ENCODE data around the gene SLC9C2.
"Not testable (repeated sequence)": the region's sequence is repeated elsewhere in the genome, so short reads cannot be mapped to it uniquely, and the experiment has no call there.

Gene SLC9C2

DNA sequence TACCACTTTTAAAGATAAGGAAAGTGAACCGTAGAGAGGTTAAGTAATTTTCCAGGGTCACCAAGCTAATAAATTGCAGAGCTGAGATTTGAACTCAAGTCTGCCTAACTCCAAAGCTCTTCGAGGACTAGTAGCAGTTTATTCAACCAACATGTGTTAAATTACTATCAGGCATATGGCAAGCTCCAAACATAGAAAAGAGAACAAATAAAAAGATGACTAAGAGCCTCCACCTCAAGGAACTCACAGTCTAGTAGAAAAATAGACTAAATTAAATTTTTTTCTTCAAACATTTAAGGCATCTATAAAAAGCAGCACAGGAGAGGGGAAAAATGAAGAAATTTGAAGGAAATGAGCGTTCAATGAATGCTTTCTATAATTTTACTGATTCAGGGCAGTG lies 22.2 kb downstream of the SLC9C2 start:
- TF ChIP-seq, protein P1, sequence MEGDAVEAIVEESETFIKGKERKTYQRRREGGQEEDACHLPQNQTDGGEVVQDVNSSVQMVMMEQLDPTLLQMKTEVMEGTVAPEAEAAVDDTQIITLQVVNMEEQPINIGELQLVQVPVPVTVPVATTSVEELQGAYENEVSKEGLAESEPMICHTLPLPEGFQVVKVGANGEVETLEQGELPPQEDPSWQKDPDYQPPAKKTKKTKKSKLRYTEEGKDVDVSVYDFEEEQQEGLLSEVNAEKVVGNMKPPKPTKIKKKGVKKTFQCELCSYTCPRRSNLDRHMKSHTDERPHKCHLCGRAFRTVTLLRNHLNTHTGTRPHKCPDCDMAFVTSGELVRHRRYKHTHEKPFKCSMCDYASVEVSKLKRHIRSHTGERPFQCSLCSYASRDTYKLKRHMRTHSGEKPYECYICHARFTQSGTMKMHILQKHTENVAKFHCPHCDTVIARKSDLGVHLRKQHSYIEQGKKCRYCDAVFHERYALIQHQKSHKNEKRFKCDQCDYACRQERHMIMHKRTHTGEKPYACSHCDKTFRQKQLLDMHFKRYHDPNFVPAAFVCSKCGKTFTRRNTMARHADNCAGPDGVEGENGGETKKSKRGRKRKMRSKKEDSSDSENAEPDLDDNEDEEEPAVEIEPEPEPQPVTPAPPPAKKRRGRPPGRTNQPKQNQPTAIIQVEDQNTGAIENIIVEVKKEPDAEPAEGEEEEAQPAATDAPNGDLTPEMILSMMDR (IDR thresholded peaks at IDR 0.05; ENCODE audit: insufficient read depth, low read length, missing control alignments), result no peak
- POLR2A ChIA-PET, result no interaction called here
- no peak overlapping the region for H3K4me3 ChIP-seq (ENCODE audit: low read depth, low read length)
- DNase-seq (ENCODE audit: low read depth, low spot score), result no peak
- CTCF ChIA-PET, result no interaction called here

- ChIA-PET POLR2A (no interaction called here), CTCF (interaction anchor here (1.1 kb wide), 1 partner anchor 682 kb away, joined by 3 read pairs; no protein-coding TSS in a partner anchor)
- TF ChIP-seq, protein P1 (IDR thresholded peaks at IDR 0.05; ENCODE audit: insufficient read depth, low read length, missing control alignments), result no peak
- no peak overlapping the region for H3K4me3 ChIP-seq (ENCODE audit: low read depth, low read length)
- no peak for DNase-seq (ENCODE audit: low read depth, low spot score)
Measured at GRCh38 chr1:173580071-173580470, 22.8 kb downstream of the SLC9C2 start.

DNA sequence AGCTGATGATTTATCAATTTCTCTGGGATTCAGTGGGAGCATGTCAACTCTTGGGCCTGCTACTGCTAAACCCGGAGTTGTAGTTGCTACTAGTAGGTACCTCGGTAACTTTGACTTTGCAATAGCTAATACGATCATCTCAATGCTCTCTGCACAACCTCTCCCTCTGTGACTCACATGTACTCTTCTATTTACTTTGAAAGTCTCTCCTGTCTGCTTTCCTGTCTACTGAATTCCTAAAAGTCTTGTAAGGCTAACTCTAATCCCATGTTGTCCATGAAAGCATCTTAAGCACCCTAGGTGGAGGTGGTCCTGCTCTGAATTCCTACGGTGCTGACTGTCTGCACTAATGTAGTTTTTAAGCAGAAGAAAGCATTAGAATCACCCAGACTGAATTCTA lies 29.3 kb downstream of the SLC9C2 start:
- no peak for DNase-seq (ENCODE audit: low read depth, low spot score)
- ChIA-PET POLR2A (no interaction called here), CTCF (no interaction called here)
- no peak overlapping the region for H3K4me3 ChIP-seq (ENCODE audit: low read depth, low read length)
- TF ChIP-seq, protein P1 (IDR thresholded peaks at IDR 0.05; ENCODE audit: insufficient read depth, low read length, missing control alignments), result no peak

GRCh38 chr1:173572201-173572873 lies 30.5 kb downstream of the SLC9C2 start:
- CTCF ChIA-PET, result interaction anchor here (1.2 kb wide), 1 partner anchor 10 kb away, joined by 3 read pairs; no protein-coding TSS in a partner anchor
- no peak overlapping the region for H3K4me3 ChIP-seq (ENCODE audit: low read depth, low read length)
- POLR2A ChIA-PET, result no interaction called here
- DNase-seq (ENCODE audit: low read depth, low spot score), result no peak
- TF ChIP-seq, protein P1 (IDR thresholded peaks at IDR 0.05; ENCODE audit: insufficient read depth, low read length, missing control alignments), result no peak

DNA sequence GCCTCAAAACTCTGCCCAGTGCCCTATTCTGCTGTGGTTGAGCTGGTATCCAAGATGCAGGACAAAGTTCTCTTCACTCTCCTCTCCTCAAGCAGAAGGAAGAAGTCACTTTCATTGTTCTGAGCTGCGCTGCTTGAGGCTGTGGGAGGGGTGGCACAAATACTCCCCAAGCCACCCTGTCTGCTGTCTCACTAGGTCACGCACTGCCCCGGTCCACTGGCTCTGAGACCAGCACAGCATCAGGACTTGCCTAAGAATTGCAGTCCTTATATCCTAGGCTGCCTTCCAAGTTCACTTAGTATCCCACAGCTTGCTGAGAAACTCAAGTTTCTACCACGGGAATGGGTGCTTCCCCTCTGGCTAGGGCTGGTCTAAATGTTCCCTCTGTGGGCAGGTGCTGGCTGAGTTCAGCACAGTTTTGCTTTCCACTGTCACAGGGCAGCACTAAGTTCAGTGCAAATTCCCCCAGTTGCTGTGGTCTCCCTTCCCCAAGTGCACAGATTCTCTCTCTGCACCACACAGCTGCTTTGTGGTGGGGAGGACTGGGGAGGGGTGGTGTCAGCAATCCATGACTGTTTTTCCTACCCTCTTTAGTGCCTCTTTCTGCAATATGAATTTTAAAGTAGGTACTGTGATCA lies 32.4 kb downstream of the SLC9C2 start:
- CTCF ChIA-PET, result no interaction called here
- no peak for DNase-seq (ENCODE audit: low read depth, low spot score)
- H3K4me3 ChIP-seq (ENCODE audit: low read depth, low read length), result no peak overlapping the region
- POLR2A ChIA-PET, result no interaction called here
- TF ChIP-seq, protein P1 (IDR thresholded peaks at IDR 0.05; ENCODE audit: insufficient read depth, low read length, missing control alignments), result no peak

DNA sequence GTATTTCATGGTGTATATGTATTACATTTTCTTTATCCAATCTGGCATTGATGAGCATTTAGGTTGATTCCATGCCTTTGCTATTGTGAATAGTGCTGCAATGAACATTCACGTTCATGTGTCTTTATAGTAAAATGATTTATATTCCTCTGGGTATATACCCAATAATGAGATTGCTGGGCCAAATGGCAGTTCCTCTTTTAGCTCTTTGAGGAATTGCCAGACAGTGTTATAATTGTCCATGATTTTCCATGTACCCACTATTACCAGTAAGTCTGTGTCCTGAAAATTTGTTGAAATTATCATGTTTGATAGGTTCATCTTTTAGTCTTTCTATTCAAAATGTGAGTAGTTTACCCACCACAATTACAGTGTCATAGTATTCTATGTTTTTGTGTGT lies 34.4 kb downstream of the SLC9C2 start:
- TF ChIP-seq, protein P1 (IDR thresholded peaks at IDR 0.05; ENCODE audit: insufficient read depth, low read length, missing control alignments), result no peak
- ChIA-PET CTCF (no interaction called here), POLR2A (no interaction called here)
- DNase-seq (ENCODE audit: low read depth, low spot score), result no peak
- no peak overlapping the region for H3K4me3 ChIP-seq (ENCODE audit: low read depth, low read length)

DNA sequence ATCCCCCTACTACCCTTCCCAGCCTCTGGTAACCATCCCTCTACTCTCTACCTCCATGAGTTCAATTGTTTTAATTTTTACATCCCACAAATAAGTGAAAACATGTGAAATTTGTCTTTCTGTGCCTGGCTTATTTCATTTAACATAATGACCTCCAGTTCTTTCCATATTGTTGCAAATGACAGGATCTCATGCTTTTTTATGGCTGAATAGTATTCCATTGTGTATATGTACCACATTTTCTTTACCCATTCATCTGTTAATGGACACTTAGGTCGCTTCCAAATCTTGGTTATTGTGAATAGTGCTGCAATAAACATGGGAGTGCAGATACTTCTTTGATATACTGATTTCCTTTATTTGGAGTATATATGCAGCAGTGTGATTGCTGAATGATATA lies 39.0 kb downstream of the SLC9C2 start:
- H3K4me3 ChIP-seq (ENCODE audit: low read depth, low read length); DNase-seq (ENCODE audit: low read depth, low spot score); POLR2A ChIA-PET; CTCF ChIA-PET: not testable (repeated sequence)
